ENCODE measurements around the gene NEMP2.

Gene NEMP2

GRCh38 chr2:190486037-190486623 lies 48.4 kb downstream of the NEMP2 start:
- H3K36me3 ChIP-seq (ENCODE audit: insufficient read depth, low read length): peaks cover 4% of the 10 kb centered on the region
- H3K4me1 ChIP-seq (ENCODE audit: insufficient read depth, low read length, severe bottlenecking): no peaks in the 10 kb centered on the region
- no peak overlapping the region for H3K4me2 ChIP-seq (ENCODE audit: low read length)
- no peaks in the 10 kb centered on the region for H4K20me1 ChIP-seq (ENCODE audit: insufficient read depth, low read length)
- TF ChIP-seq EZH2 (IDR thresholded peaks at IDR 0.05; ENCODE audit: borderline replicate concordance, low read length): no peak
- no peak for TF ChIP-seq CTCF (IDR thresholded peaks at IDR 0.05; ENCODE audit: low read length)
- no peak overlapping the region for H2AFZ ChIP-seq (ENCODE audit: low read length)
- H3K9ac ChIP-seq (ENCODE audit: low read length): no peak overlapping the region
- no peaks in the 10 kb centered on the region for H3F3A ChIP-seq (ENCODE audit: insufficient read depth, low read length)
- H3K79me2 ChIP-seq (ENCODE audit: insufficient read depth, low read length): no peaks in the 10 kb centered on the region
- H3K9me3 ChIP-seq (ENCODE audit: low read length): no peaks in the 10 kb centered on the region
- no peak overlapping the region for H3K27ac ChIP-seq (ENCODE audit: low read depth, low read length, poor library complexity, severe bottlenecking)
- no peaks in the 10 kb centered on the region for H3K9me2 ChIP-seq (ENCODE audit: low read depth, low read length)
- no peaks in the 10 kb centered on the region for H3K27me3 ChIP-seq (ENCODE audit: insufficient read depth, low read length)
- H3K4me3 ChIP-seq (ENCODE audit: low read depth, low read length, poor library complexity, severe bottlenecking): no peak overlapping the region

DNA sequence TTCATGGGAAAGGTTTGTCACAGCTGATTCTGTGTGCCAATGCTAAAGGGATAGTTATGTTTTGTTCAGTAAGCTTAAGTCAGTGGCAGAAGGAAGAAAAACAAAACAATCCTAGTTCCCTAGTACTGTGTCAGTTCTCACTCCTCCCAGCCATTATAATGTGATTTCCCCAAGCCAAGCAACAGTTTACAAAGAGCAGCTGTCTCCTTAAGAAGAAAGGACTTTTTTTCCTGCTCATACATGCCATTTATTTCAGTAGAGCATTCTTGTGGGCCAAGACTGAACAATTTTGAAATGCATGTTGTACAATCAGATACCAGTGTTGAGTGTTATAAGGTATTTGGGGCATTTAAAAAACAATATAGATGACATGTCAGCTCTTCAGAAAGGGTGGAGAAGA lies 52.1 kb downstream of the NEMP2 start:
- Histone ChIP-seq H3K4me1 (ENCODE audit: insufficient read depth, low read length, severe bottlenecking) (no peaks in the 10 kb centered on the region), H3K9me3 (ENCODE audit: low read length) (no peaks in the 10 kb centered on the region)

GRCh38 chr2:190481339-190481738 lies 53.2 kb downstream of the NEMP2 start:
- Histone ChIP-seq H3F3A (ENCODE audit: insufficient read depth, low read length) (no peaks in the 10 kb centered on the region), H3K4me1 (ENCODE audit: insufficient read depth, low read length, severe bottlenecking) (no peaks in the 10 kb centered on the region), H3K27me3 (ENCODE audit: insufficient read depth, low read length) (no peaks in the 10 kb centered on the region), H3K4me3 (ENCODE audit: low read depth, low read length, poor library complexity, severe bottlenecking) (no peak overlapping the region), H3K9ac (ENCODE audit: low read length) (no peak overlapping the region), H2AFZ (ENCODE audit: low read length) (no peak overlapping the region), H3K27ac (ENCODE audit: low read depth, low read length, poor library complexity, severe bottlenecking) (no peak overlapping the region), H3K9me3 (ENCODE audit: low read length) (no peaks in the 10 kb centered on the region), H3K79me2 (ENCODE audit: insufficient read depth, low read length) (no peaks in the 10 kb centered on the region), H3K4me2 (ENCODE audit: low read length) (no peak overlapping the region), H4K20me1 (ENCODE audit: insufficient read depth, low read length) (no peaks in the 10 kb centered on the region), H3K9me2 (ENCODE audit: low read depth, low read length) (no peaks in the 10 kb centered on the region), H3K36me3 (ENCODE audit: insufficient read depth, low read length) (no peaks in the 10 kb centered on the region)
- TF ChIP-seq CTCF (IDR thresholded peaks at IDR 0.05; ENCODE audit: low read length) (no peak; the same call in 1 of the 2 replicates), EZH2 (IDR thresholded peaks at IDR 0.05; ENCODE audit: borderline replicate concordance, low read length) (no peak)

More for the DNA sequence above, 52.1 kb downstream of the NEMP2 start:
- Histone ChIP-seq H3K79me2 (ENCODE audit: insufficient read depth, low read length) (no peaks in the 10 kb centered on the region), H4K20me1 (ENCODE audit: insufficient read depth, low read length) (no peaks in the 10 kb centered on the region), H3K4me2 (ENCODE audit: low read length) (no peak overlapping the region), H3K9me2 (ENCODE audit: low read depth, low read length) (no peaks in the 10 kb centered on the region), H3K9ac (ENCODE audit: low read length) (no peak overlapping the region), H3K27ac (ENCODE audit: low read depth, low read length, poor library complexity, severe bottlenecking) (no peak overlapping the region), H3K4me3 (ENCODE audit: low read depth, low read length, poor library complexity, severe bottlenecking) (no peak overlapping the region), H3K36me3 (ENCODE audit: insufficient read depth, low read length) (no peaks in the 10 kb centered on the region), H3K27me3 (ENCODE audit: insufficient read depth, low read length) (no peaks in the 10 kb centered on the region), H3F3A (ENCODE audit: insufficient read depth, low read length) (no peaks in the 10 kb centered on the region), H2AFZ (ENCODE audit: low read length) (no peak overlapping the region)
- no peak for TF ChIP-seq EZH2 (IDR thresholded peaks at IDR 0.05; ENCODE audit: borderline replicate concordance, low read length)
- no peak for TF ChIP-seq CTCF (IDR thresholded peaks at IDR 0.05; ENCODE audit: low read length)

Measured in OCI-LY1 (cell line).